GM23338 (cell line): Measurements from ENCODE around the gene CROCC2. TPM values are rescaled to one million over a fixed set of nuclear protein-coding genes. Genes with fewer than 3 reads are reported as not detected.

ENCODE experiments used
- ATAC-seq: fragments of 200-7000 bp; cut with Tn5 transposase; 3 replicates; pipeline ENCODE4 v1.9.1; 2020
- DNase-seq: peaks from one replicate; pipeline ENCODE4 v3.0.0-alpha.2; 2015; ENCODE audit warnings: low spot score
- H2AFZ ChIP-seq: fragments of 200-600 bp; sonication (generic); 2 replicates; pipeline ENCODE4 v1.8.0; 2016; ENCODE audit warnings: antibody characterized with exemption, mild to moderate bottlenecking, moderate library complexity
- H3F3A ChIP-seq: fragments of 200-600 bp; sonication (generic); replicated peaks from 2 replicates; pipeline ENCODE4 v1.8.0; 2017; ENCODE audit warnings: antibody characterized with exemption, mixed run types, low read depth
- H3K27ac ChIP-seq: fragments of 200-600 bp; sonication (generic); 2 replicates; pipeline ENCODE4 v1.6.1; 2016; ENCODE audit warnings: low read depth
- H3K27me3 ChIP-seq: fragments of 200-600 bp; sonication (generic); 2 replicates; pipeline ENCODE4 v1.8.0; 2016; ENCODE audit warnings: mild to moderate bottlenecking, mixed run types, moderate library complexity; ENCODE audit not compliant: insufficient read depth
- H3K36me3 ChIP-seq: fragments of 200-600 bp; sonication (generic); 2 replicates; pipeline ENCODE4 v1.8.0; 2016; ENCODE audit warnings: mild to moderate bottlenecking; ENCODE audit not compliant: insufficient read depth
- H3K4me1 ChIP-seq: fragments of 200-600 bp; sonication (generic); 2 replicates; pipeline ENCODE4 v1.8.0; 2016; ENCODE audit warnings: mild to moderate bottlenecking, moderate library complexity; ENCODE audit not compliant: insufficient read depth
- H3K4me2 ChIP-seq: fragments of 200-600 bp; sonication (generic); 2 replicates; pipeline ENCODE4 v1.7.1; 2017; ENCODE audit warnings: mixed run types
- H3K4me3 ChIP-seq: fragments of 200-600 bp; sonication (generic); 2 replicates; pipeline ENCODE4 v1.6.1; 2016; ENCODE audit warnings: mixed run types
- H3K79me2 ChIP-seq: fragments of 200-600 bp; sonication (generic); replicated peaks from 2 replicates; pipeline ENCODE4 v1.8.0; 2017; ENCODE audit warnings: mild to moderate bottlenecking; ENCODE audit not compliant: insufficient read depth
- H3K9me2 ChIP-seq: fragments of 200-600 bp; sonication (generic); 2 replicates; pipeline ENCODE4 v1.8.0; 2017; ENCODE audit not compliant: insufficient read depth
- H4K20me1 ChIP-seq: fragments of 200-600 bp; sonication (generic); replicated peaks from 2 replicates; pipeline ENCODE4 v1.8.0; 2017; ENCODE audit warnings: mild to moderate bottlenecking; ENCODE audit not compliant: insufficient read depth
- H3K27ac Mint-ChIP-seq: 2 replicates; pipeline ENCODE4 v1.8.0; 2020; ENCODE audit warnings: inconsistent platforms, mild to moderate bottlenecking, moderate library complexity, mixed read lengths
- H3K27me3 Mint-ChIP-seq: 3 replicates; pipeline ENCODE4 v1.8.0; 2022; ENCODE audit warnings: low read depth, mild to moderate bottlenecking, moderate library complexity, mixed read lengths, inconsistent platforms; ENCODE audit not compliant: insufficient read depth, poor library complexity
- H3K36me3 Mint-ChIP-seq: 3 replicates; pipeline ENCODE4 v1.8.0; 2021; ENCODE audit warnings: low read depth, mild to moderate bottlenecking, inconsistent platforms, moderate library complexity, mixed read lengths
- H3K4me1 Mint-ChIP-seq: 3 replicates; pipeline ENCODE4 v1.8.0; 2020; ENCODE audit warnings: mild to moderate bottlenecking, inconsistent platforms, mixed read lengths
- H3K4me3 Mint-ChIP-seq: 3 replicates; pipeline ENCODE4 v1.8.0; 2021; ENCODE audit warnings: moderate library complexity, mild to moderate bottlenecking, inconsistent platforms, mixed read lengths
- H3K9me3 Mint-ChIP-seq: 3 replicates; pipeline ENCODE4 v1.8.0; 2020; ENCODE audit warnings: moderate library complexity, mild to moderate bottlenecking, inconsistent platforms, mixed read lengths
- ETS1 ChIP-seq: IDR thresholded peaks from 2 replicates; pipeline ENCODE4 v1.6.1; 2016; ENCODE audit warnings: antibody characterized with exemption
- EZH2phosphoT487 ChIP-seq: fragments of 200-600 bp; sonication (generic); IDR thresholded peaks from one replicate; pipeline ENCODE4 v1.8.1; 2018; ENCODE audit warnings: antibody characterized with exemption; ENCODE audit not compliant: unreplicated experiment
- JUNB ChIP-seq: IDR thresholded peaks from one replicate; pipeline ENCODE4 v1.6.1; 2016; ENCODE audit warnings: antibody characterized with exemption; ENCODE audit not compliant: unreplicated experiment
- POLR2AphosphoS5 ChIP-seq: IDR thresholded peaks from 2 replicates; pipeline ENCODE4 v1.6.1; 2016; ENCODE audit warnings: antibody characterized with exemption, low read depth
- REST ChIP-seq: IDR thresholded peaks from one replicate; pipeline ENCODE4 v1.6.1; 2018; ENCODE audit warnings: antibody characterized with exemption; ENCODE audit not compliant: unreplicated experiment
- STAT1 ChIP-seq: IDR thresholded peaks from one replicate; pipeline ENCODE4 v1.6.1; 2016; ENCODE audit warnings: antibody characterized with exemption; ENCODE audit not compliant: unreplicated experiment
- ZNF114 ChIP-seq: fragments of 250-450 bp; sonication (Bioruptor Pico); IDR thresholded peaks from 2 replicates; pipeline ENCODE4 v1.5.0; 2020; ENCODE audit warnings: mild to moderate bottlenecking, moderate library complexity
- ZNF331 ChIP-seq: fragments of 250-450 bp; sonication (Bioruptor Pico); IDR thresholded peaks from 2 replicates; pipeline ENCODE4 v1.5.0; 2020; ENCODE audit warnings: low read depth, mild to moderate bottlenecking, moderate library complexity
- polyA plus RNA-seq: library from polyadenylated mRNA; unstranded; fragments of >200 nt; fragmentation: Nextera tagmentation; extraction: Ambion mirVana; gene quantifications from 2 replicates; pipeline ENCODE4 v1.2.1, GENCODE V29; 2016
- total RNA-seq: library from RNA; depleted of rRNA; stranded (reverse); fragments of >200 nt; shearing (Covaris generic); gene quantifications from 2 replicates; pipeline ENCODE4 v1.2.3, GENCODE V29; 2014
- TF ChIP-seq, protein P1 (sequence below), 2 experiments: fragments of 200-600 bp in 1 of 2; sonication (generic) in 1 of 2; conservative IDR thresholded peaks; 2 replicates each; pipeline versions ENCODE4 v1.5.1 to v1.6.1; 2016 to 2017; ENCODE audit warnings: antibody characterized with exemption in 2 of 2, low read depth in 2 of 2, mild to moderate bottlenecking in 2 of 2, moderate library complexity in 1 of 2
- TF ChIP-seq, protein P2 (sequence below): fragments of 250-450 bp; sonication (Bioruptor Pico); IDR thresholded peaks from 2 replicates; pipeline ENCODE4 v1.5.0; 2020; ENCODE audit warnings: mild to moderate bottlenecking, moderate library complexity

CROCC2 gene
- total and polyA plus RNA-seq, 2 experiments from 2014 or later, result not detected

DNA sequence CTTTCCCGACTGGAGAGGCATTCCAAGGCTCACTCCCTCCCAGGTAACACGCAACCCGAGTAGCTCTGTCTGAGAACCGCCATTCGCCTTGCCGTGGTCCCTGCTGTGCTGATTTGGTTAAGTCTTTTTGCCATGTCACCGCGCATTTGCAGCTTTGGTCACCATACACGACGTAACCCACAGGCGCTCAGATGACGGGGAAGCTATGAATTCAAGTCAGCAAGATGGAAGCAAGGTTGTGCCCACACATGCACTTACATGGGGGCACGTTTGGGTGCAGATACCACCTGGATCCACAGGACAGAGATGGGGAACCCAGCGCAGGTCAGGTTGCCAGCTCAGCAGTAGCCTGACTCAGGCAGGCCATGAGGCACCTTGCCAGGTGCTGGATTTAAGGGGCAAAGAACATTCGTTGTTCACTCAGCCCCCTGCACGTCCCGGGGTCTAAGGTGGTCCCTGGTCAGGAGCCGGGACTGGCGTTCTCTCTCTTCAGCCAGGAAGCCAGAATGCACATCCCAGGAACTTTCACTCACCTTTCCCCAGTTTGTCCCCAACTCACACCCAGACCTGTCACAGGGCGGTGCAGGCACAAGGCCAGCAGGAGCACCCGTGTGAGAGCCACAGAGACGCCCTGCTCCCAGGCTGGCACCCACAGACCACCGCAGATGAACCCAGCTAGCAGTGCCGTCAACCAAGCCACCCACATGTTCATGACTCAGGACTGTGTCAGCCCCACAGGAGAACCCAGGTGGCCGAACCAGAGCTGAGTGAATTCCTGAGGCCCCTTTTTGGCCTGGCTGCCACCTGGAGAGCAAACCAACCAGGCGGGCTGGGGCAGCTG is 112.1 kb downstream of the CROCC2 start:
- H2AFZ ChIP-seq, result no peak overlapping the region
- no peak for ATAC-seq
- Mint-ChIP-seq H3K4me1 (no peaks in the 10 kb centered on the region; the same call in 2 of the 3 replicates), H3K36me3 (no peaks in the 10 kb centered on the region), H3K9me3 (peaks cover 7% of the 10 kb centered on the region), H3K27ac (peak overlapping the region; percentile 56; the same call in 1 of the 2 replicates), H3K27me3 (peaks cover 2% of the 10 kb centered on the region), H3K4me3 (no peak overlapping the region)
- H3K27ac ChIP-seq, result no peak overlapping the region
- no peaks in the 10 kb centered on the region for H3K79me2 ChIP-seq
- TF ChIP-seq, protein P1, sequence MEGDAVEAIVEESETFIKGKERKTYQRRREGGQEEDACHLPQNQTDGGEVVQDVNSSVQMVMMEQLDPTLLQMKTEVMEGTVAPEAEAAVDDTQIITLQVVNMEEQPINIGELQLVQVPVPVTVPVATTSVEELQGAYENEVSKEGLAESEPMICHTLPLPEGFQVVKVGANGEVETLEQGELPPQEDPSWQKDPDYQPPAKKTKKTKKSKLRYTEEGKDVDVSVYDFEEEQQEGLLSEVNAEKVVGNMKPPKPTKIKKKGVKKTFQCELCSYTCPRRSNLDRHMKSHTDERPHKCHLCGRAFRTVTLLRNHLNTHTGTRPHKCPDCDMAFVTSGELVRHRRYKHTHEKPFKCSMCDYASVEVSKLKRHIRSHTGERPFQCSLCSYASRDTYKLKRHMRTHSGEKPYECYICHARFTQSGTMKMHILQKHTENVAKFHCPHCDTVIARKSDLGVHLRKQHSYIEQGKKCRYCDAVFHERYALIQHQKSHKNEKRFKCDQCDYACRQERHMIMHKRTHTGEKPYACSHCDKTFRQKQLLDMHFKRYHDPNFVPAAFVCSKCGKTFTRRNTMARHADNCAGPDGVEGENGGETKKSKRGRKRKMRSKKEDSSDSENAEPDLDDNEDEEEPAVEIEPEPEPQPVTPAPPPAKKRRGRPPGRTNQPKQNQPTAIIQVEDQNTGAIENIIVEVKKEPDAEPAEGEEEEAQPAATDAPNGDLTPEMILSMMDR (conservative IDR thresholded peaks at IDR 0.05; ENCODE audit: low read depth in 2 of 2), result no peak
- TF ChIP-seq REST (no peak), EZH2phosphoT487 (no peak), JUNB (no peak), ETS1 (no peak), POLR2AphosphoS5 (no peak), ZNF114 (CRISPR knock-in tag) (no peak), STAT1 (no peak), ZNF331 (CRISPR knock-in tag) (no peak)
- TF ChIP-seq, protein P2, sequence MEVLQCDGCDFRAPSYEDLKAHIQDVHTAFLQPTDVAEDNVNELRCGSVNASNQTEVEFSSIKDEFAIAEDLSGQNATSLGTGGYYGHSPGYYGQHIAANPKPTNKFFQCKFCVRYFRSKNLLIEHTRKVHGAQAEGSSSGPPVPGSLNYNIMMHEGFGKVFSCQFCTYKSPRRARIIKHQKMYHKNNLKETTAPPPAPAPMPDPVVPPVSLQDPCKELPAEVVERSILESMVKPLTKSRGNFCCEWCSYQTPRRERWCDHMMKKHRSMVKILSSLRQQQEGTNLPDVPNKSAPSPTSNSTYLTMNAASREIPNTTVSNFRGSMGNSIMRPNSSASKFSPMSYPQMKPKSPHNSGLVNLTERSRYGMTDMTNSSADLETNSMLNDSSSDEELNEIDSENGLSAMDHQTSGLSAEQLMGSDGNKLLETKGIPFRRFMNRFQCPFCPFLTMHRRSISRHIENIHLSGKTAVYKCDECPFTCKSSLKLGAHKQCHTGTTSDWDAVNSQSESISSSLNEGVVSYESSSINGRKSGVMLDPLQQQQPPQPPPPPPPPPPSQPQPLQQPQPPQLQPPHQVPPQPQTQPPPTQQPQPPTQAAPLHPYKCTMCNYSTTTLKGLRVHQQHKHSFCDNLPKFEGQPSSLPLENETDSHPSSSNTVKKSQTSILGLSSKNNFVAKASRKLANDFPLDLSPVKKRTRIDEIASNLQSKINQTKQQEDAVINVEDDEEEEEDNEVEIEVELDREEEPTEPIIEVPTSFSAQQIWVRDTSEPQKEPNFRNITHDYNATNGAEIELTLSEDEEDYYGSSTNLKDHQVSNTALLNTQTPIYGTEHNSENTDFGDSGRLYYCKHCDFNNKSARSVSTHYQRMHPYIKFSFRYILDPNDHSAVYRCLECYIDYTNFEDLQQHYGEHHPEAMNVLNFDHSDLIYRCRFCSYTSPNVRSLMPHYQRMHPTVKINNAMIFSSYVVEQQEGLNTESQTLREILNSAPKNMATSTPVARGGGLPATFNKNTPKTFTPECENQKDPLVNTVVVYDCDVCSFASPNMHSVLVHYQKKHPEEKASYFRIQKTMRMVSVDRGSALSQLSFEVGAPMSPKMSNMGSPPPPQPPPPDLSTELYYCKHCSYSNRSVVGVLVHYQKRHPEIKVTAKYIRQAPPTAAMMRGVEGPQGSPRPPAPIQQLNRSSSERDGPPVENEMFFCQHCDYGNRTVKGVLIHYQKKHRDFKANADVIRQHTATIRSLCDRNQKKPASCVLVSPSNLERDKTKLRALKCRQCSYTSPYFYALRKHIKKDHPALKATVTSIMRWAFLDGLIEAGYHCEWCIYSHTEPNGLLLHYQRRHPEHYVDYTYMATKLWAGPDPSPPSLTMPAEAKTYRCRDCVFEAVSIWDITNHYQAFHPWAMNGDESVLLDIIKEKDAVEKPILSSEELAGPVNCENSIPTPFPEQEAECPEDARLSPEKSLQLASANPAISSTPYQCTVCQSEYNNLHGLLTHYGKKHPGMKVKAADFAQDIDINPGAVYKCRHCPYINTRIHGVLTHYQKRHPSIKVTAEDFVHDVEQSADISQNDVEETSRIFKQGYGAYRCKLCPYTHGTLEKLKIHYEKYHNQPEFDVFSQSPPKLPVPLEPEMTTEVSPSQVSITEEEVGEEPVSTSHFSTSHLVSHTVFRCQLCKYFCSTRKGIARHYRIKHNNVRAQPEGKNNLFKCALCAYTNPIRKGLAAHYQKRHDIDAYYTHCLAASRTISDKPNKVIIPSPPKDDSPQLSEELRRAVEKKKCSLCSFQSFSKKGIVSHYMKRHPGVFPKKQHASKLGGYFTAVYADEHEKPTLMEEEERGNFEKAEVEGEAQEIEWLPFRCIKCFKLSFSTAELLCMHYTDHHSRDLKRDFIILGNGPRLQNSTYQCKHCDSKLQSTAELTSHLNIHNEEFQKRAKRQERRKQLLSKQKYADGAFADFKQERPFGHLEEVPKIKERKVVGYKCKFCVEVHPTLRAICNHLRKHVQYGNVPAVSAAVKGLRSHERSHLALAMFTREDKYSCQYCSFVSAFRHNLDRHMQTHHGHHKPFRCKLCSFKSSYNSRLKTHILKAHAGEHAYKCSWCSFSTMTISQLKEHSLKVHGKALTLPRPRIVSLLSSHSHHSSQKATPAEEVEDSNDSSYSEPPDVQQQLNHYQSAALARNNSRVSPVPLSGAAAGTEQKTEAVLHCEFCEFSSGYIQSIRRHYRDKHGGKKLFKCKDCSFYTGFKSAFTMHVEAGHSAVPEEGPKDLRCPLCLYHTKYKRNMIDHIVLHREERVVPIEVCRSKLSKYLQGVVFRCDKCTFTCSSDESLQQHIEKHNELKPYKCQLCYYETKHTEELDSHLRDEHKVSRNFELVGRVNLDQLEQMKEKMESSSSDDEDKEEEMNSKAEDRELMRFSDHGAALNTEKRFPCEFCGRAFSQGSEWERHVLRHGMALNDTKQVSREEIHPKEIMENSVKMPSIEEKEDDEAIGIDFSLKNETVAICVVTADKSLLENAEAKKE (CRISPR knock-in tag), result no peak
- H3K4me3 ChIP-seq, result no peak overlapping the region
- H3K36me3 ChIP-seq, result no peaks in the 10 kb centered on the region
- no peaks in the 10 kb centered on the region for H3K27me3 ChIP-seq
- H3K4me1 ChIP-seq, result no peaks in the 10 kb centered on the region
- H3K9me2 ChIP-seq, result peaks cover 4% of the 10 kb centered on the region; the same call in 1 of the 2 replicates
- no peak overlapping the region for H3K4me2 ChIP-seq
- H3F3A ChIP-seq, result no peaks in the 10 kb centered on the region
- no peaks in the 10 kb centered on the region; the same call in 1 of the 2 replicates for H4K20me1 ChIP-seq
- no peak for DNase-seq
